Activated CD8-positive, alpha-beta T cell treated with anti-CD3 and anti-CD28 coated beads for 36 hours (primary cell): ENCODE data around the gene RABGEF1. TPM values are rescaled to one million over a fixed set of nuclear protein-coding genes. Genes with fewer than 3 reads are reported as not detected.
"Not testable (repeated sequence)": the region's sequence is repeated elsewhere in the genome, so short reads cannot be mapped to it uniquely, and the experiment has no call there.

ENCODE experiments used
- ATAC-seq: fragments of 200-7000 bp; cut with Tn5 transposase; one replicate; pipeline ENCODE4 v1.10.0; 2021; ENCODE audit warnings: mild to moderate bottlenecking, moderate library complexity
- CTCF ChIA-PET: fragments of 350-600 bp; sonication (Branson Sonifier 250); formaldehyde crosslinking; loops from one replicate; lab custom pipeline; 2021; ENCODE audit warnings: antibody characterized with exemption; lab: Charles Lee
- POLR2A ChIA-PET: fragments of 350-600 bp; sonication (Branson Sonifier 250); formaldehyde crosslinking; loops from one replicate; lab custom pipeline; 2021; ENCODE audit warnings: antibody characterized with exemption; lab: Charles Lee
- DNase-seq: peaks from one replicate; pipeline ENCODE4 v3.0.0-alpha.2; 2020
- H3K27ac Mint-ChIP-seq: one replicate; pipeline ENCODE4 v1.8.0; 2021; ENCODE audit warnings: mild to moderate bottlenecking, mixed read lengths
- H3K27me3 Mint-ChIP-seq: one replicate; pipeline ENCODE4 v1.8.0; 2021; ENCODE audit warnings: mixed read lengths
- H3K36me3 Mint-ChIP-seq: one replicate; pipeline ENCODE4 v1.8.0; 2021; ENCODE audit warnings: low read depth, mixed read lengths
- H3K4me1 Mint-ChIP-seq: one replicate; pipeline ENCODE4 v1.8.0; 2021; ENCODE audit warnings: low read depth, mixed read lengths
- H3K4me3 Mint-ChIP-seq: one replicate; pipeline ENCODE4 v1.8.0; 2021; ENCODE audit warnings: mild to moderate bottlenecking, moderate library complexity, mixed read lengths
- H3K9me3 Mint-ChIP-seq: one replicate; pipeline ENCODE4 v1.8.0; 2021; ENCODE audit warnings: mixed read lengths
- intact Hi-C: fragments of 100-400 bp; cut with micrococcal nuclease; formaldehyde crosslinking; loops from one replicate; pipeline ENCODE4 v1.10.0; 2022
- total RNA-seq, 2 experiments: library from RNA; stranded (reverse); gene quantifications; one replicate each; pipeline ENCODE4 v1.2.3, GENCODE V29; 2021
- TF ChIP-seq, protein P1 (sequence below): fragments of 200-600 bp; IDR thresholded peaks from one replicate; pipeline ENCODE4 v1.8.0; 2022; ENCODE audit warnings: antibody characterized with exemption, mild to moderate bottlenecking

The RABGEF1 gene
- total RNA-seq, 2 experiments from 2014 or later: 17.5 to 19.2 TPM

DNA sequence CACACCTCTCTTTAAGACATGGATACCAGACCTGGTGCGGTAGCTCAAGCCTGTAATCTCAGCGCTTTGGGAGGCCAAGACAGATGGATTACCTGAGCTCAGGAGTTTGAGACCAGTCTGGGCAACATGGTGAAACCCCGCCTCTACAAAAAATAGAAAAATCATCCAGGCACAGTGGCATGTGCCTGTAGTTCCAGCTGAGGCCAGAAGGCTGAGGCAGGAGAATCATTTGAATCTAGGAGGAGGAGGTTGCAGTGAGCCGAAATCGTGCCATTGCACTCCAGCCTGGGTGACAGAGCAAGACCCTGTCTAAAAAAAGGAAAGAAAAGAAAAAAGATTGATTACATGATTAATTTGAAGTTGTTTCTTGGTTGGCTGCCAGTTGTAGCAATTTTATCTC, 35.9 kb downstream of the RABGEF1 start:
- H3K27me3 Mint-ChIP-seq, H3K27ac Mint-ChIP-seq, intact Hi-C loops, H3K4me3 Mint-ChIP-seq, DNase-seq, POLR2A ChIA-PET, H3K9me3 Mint-ChIP-seq: not testable (repeated sequence)
- peak; percentile 37 for ATAC-seq
- TF ChIP-seq, protein P1, sequence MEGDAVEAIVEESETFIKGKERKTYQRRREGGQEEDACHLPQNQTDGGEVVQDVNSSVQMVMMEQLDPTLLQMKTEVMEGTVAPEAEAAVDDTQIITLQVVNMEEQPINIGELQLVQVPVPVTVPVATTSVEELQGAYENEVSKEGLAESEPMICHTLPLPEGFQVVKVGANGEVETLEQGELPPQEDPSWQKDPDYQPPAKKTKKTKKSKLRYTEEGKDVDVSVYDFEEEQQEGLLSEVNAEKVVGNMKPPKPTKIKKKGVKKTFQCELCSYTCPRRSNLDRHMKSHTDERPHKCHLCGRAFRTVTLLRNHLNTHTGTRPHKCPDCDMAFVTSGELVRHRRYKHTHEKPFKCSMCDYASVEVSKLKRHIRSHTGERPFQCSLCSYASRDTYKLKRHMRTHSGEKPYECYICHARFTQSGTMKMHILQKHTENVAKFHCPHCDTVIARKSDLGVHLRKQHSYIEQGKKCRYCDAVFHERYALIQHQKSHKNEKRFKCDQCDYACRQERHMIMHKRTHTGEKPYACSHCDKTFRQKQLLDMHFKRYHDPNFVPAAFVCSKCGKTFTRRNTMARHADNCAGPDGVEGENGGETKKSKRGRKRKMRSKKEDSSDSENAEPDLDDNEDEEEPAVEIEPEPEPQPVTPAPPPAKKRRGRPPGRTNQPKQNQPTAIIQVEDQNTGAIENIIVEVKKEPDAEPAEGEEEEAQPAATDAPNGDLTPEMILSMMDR: peak; percentile 33
- H3K36me3 Mint-ChIP-seq: peaks cover 39% of the 10 kb centered on the region
- CTCF ChIA-PET: interaction anchor here (1.6 kb wide), 1 partner anchor 10 kb away, joined by 4 read pairs; no protein-coding TSS in a partner anchor
- peaks cover 13% of the 10 kb centered on the region for H3K4me1 Mint-ChIP-seq

DNA sequence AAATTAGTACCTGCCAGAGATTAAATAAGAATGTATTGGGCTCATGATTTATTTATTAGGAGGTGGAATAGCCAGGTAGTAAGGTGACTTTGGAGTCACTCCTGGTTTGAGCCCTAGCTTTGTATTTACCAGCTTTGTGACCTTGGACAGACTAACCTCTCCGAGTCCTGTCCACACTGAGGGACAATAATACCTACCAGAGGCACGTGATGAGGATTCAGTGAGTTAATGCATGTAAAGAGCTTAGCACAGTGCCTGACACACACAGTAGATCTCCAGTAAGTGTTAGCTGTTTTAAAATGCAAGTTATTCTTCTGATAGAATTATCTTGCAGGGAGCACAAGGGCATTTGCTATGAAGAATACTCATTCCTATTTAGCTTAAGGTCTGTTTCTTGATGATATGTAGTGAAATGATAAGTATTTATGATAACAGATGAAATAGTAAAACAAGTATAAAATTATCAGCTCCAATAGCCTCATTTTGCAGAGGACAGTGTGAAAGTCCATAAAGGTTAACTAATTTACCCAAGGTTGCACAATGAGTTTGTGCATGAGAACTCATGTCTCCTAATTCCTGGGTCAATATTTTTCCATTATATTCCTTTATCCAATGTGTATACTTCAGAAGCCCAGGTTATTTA, 36.4 kb downstream of the RABGEF1 start:
- TF ChIP-seq, protein P1: no peak
- Mint-ChIP-seq H3K4me3 (no peak overlapping the region), H3K36me3 (peaks cover 43% of the 10 kb centered on the region), H3K27me3 (no peaks in the 10 kb centered on the region), H3K27ac (no peak overlapping the region), H3K4me1 (peaks cover 17% of the 10 kb centered on the region), H3K9me3 (no peaks in the 10 kb centered on the region)
- ATAC-seq (no peak), DNase-seq (no peak)
- ChIA-PET CTCF (interaction anchor here (1.6 kb wide), 1 partner anchor 10 kb away, joined by 4 read pairs; no protein-coding TSS in a partner anchor), POLR2A (no interaction called here)
- intact Hi-C loops: no loop called here

DNA sequence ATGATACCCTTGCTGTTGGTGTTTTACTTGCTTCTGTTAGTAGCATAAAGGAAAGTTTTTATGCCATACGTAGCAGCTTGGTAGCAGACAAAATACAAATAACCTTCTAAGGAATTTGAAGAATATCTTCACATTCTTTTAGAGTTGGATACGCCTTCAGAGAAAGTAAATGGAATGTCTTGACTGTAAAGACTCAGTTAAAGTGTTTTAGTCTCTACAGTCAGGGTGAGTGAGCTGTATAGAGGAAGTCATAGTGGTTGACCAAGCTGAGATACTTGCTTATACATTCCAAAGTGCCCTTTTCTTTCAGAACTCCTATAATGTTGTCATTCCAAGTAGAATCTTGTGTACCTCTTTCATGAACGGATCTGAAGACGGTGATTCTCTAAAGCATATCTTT, 37.7 kb downstream of the RABGEF1 start:
- no peak for DNase-seq
- H3K27ac Mint-ChIP-seq: no peak overlapping the region
- intact Hi-C loops: no loop called here
- no peaks in the 10 kb centered on the region for H3K9me3 Mint-ChIP-seq
- ChIA-PET POLR2A (no interaction called here), CTCF (interaction anchor here (1.0 kb wide), 1 partner anchor 8 kb away, joined by 3 read pairs; no protein-coding TSS in a partner anchor)
- no peaks in the 10 kb centered on the region for H3K27me3 Mint-ChIP-seq
- TF ChIP-seq, protein P1: no peak
- H3K4me1 Mint-ChIP-seq: peaks cover 17% of the 10 kb centered on the region
- ATAC-seq: no peak
- peaks cover 41% of the 10 kb centered on the region for H3K36me3 Mint-ChIP-seq
- no peak overlapping the region for H3K4me3 Mint-ChIP-seq

DNA sequence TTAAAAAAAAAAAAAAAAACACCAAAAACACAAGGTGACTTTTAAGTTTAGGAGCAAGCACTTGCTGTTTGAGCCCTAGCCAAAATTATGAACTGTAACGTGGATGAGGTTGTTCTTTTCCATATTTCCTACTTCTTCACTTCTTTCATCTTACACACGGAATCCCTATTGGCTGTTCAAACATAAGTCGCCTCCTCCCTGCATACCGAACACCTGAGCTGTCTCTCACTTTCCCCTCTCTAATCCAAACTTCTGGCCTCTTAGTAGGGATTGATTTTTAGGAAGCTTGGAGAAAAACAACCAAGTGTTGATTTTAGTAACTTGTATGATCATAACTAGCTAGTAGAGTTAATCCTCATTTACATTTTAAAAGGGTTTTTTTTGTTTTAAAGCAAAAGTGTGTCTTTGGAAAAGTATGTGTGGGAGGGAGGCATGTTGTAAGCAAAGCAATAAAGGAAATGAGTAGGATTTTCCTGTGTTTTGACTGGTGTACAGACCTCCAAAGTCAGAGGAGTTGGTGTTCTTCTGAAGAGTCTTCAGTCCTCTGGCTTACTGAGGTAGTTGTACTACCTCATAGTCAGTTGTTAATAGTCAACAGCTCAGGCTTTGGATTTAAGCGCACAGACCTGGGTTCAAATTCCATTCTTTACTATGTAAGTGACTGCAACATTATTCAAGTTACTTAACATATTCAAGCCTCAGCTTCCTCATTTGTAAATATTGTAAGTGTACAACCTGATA, 39.3 kb downstream of the RABGEF1 start:
- Mint-ChIP-seq H3K36me3 (peaks cover 34% of the 10 kb centered on the region), H3K4me3 (no peak overlapping the region), H3K27me3 (no peaks in the 10 kb centered on the region), H3K9me3 (no peaks in the 10 kb centered on the region), H3K27ac (peak overlapping the region; percentile 2), H3K4me1 (peaks cover 17% of the 10 kb centered on the region)
- ChIA-PET CTCF (no interaction called here), POLR2A (interaction anchor here (1.0 kb wide), 1 partner anchor 38 kb away, joined by 3 read pairs; no protein-coding TSS in a partner anchor)
- TF ChIP-seq, protein P1: no peak
- ATAC-seq: no peak
- intact Hi-C loops: no loop called here
- no peak for DNase-seq
